ENCODE results near the gene DCTN1.
"Not testable (repeated sequence)": the region's sequence is repeated elsewhere in the genome, so short reads cannot be mapped to it uniquely, and the experiment has no call there.

The DCTN1 gene

DNA sequence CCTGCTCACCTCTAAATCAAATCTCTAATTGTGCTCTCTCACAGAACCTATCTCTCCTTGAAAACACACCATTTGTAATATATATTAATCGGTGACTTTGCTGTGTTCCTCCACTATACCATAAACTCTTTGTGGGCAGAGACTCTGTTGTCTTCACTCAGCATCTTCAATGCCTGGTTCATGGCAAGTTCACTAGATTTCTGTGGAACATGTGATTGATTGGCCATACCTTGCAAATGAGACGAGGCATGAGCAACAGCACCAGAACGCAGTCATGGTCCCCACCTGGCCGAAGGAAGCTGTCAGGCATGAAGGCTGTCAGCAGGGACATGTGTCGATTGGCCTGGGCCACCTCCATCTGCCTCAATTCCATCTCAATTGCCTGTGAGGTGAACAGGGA lies 11.6 kb downstream of the DCTN1 start:
- DNase-seq, result no peak

DNA sequence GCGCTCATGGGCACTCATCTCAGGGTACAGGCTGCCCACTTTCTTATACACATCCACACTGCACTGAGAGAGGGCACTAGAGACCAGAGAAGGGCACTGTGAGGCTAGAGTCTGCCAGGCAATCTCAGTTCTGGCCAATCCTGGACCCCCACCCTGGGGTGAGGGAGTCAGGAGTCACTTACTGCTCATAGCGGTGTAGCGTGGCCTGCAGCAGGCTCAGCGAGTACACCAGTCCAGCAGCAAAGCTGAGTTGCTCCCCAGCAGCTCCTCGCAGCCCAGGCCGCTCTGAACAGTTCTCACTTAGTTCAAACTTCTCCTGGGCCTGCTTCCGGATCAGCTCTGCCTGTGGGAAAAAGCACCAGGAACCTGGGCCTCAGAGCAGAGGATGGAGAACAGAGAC lies 12.3 kb downstream of the DCTN1 start:
- DNase-seq, result no peak

DNA sequence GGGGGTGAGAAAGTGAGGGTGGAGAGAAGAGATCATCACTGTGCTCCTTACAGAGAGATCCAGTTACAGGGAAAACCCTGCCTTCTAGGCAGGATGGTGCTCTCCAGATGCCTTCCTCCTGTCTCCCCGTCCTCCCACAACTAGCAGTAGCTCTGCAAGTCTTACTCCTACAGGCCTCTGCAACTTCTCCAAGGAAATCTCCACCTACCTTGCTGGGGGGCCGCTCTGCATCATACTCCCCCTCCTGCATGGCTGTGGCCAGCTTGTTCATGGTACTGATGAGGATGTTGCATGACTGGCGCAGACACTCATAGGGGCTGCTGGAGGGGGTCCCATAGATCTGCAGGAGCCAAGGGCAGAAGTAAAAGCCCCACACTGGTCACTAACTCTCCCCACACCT lies 14.1 kb downstream of the DCTN1 start:
- no peak for DNase-seq

DNA sequence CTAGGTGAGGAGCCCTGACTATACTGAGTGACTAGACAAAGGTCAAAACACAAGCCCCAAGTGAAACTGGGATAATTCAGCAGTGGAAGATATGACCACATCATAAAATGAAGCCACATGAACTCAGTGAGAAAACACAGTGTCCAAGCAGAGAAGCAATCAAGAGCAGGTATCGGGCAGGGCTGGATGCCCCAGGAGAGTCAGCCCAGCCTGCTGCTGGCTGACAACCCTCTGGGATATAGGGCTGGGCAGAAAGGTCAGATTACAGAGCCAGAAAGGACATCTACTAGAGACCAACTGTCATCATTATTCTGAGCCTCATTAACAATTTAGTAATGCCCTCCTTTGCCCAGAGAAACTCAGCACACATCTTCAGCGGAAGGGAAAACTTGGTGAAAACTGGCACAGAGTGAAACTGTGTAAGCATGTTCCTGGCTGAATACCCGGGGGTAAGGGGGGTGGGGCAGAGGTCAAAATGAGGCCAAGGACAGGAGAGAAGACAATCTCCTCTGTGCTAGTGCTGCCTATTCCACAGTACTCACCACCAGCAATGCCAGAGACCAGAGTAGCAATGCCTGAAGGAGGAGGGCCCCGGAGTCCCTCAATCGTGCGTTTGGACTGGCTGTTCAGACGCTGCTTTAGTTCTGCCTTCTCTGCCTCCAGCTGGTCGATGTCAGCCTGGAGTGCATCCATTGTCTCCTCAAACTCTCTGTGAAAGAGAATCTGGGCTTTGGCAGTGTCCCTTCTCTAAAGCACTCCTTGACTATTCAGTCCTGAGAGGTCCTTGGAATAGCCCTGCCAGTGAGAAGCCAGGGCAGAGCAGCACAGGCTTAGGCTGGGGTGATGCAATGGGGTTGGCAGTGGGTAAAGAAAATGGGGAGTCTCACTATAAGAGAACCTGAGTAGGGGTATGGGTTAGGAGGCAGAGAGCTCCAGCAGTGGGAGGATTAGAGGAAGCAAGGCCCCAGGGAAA lies 15.3 kb downstream of the DCTN1 start:
- DNase-seq, result no peak

DNA sequence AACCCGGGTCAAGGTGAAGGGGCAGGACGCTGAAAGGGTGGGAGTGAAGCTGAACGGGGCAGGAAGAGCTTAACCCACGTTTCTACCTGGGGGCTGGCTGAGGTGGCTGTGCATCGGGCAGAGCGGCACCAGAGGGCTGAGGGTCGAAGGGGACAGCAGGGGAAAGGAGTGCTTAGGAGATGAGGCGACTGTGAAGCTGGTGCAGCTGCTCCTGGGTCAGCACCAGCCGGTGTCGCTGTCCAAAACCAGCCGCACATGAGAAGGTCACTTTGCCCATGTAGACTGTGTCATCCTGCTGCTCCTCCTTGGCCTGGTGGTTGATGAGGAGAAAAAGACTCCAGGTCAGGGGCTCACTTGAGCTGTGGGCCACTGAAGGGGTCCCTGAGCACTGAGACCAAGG lies 18.8 kb downstream of the DCTN1 start:
- DNase-seq, result no peak

DNA sequence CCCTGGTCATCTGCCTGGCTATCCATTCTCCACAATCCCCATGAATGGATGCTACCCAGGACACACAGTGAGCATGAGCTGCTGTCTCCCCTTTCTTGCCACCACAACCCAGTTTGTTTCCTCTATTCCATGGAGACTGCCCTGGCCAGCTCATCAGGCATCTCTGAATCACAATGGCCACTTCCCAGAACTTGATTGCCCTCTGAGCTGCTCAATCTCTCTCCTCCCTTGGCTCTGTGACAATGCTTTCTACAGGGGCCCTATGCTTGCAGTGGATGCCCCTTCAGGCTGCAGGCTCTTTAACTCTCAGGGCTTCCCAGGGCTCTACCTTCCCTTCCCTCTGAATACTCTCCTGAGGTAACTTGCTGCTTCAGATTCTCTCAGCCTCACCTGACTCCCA lies 22.5 kb downstream of the DCTN1 start:
- DNase-seq, result no peak

DNA sequence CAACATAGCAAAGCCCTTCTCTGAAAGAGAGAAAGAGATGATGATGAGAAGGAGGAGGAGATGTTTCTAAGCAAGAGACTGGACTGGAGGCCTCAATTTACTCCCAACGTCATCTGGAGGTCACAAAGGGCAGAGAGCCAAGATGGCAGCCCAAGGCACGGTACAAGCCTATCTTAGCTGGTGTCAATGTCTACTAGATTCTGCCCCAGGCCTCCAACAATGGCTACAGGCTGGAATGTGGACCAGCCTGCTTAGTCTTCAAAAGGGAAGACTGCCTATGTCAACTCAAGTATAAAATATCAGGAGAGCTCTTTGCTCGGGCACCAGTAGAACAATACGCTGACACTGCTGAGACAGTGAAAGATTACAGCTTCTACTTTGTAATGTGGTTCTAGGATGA lies 30.2 kb downstream of the DCTN1 start:
- no peak for DNase-seq

DNA sequence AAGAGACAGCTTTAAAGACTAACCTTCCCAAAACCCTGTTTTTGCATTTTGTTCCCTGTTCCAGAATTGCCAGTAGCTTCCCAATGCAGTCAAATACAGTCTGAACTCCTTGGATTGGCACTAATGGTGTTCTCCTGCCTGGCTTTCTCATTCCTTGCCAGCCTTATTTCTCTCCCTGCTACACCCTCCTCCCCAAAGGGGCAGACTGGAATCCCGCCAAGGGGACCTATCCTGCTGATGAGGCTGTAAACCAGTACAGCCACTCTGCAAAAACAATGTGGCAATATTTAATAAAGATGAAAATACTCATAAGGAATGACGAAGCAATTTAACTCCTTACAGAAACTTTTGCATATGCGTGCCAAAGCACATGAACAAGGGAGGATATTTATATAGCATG lies 32.4 kb downstream of the DCTN1 start:
- DNase-seq, result no peak

DNA sequence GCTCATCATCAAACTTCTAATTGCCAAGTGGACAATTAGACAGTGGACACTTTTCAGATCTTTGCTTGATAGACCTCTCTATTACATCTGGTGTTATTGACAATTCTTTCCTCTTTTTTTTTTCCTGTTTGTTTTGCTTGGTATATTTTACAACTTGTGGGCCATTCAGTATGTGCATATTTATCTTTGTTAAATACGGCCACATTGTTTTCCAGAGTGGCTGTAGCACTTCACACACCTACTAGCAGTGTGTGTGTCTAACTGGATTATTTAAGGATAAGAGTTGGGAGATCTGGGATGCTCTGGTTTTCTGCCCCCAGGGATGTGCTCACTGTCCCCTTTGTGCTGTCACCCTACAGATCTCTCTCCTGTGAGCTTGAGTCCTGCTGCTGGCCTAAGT lies 32.8 kb downstream of the DCTN1 start:
- DNase-seq, result no peak

DNA sequence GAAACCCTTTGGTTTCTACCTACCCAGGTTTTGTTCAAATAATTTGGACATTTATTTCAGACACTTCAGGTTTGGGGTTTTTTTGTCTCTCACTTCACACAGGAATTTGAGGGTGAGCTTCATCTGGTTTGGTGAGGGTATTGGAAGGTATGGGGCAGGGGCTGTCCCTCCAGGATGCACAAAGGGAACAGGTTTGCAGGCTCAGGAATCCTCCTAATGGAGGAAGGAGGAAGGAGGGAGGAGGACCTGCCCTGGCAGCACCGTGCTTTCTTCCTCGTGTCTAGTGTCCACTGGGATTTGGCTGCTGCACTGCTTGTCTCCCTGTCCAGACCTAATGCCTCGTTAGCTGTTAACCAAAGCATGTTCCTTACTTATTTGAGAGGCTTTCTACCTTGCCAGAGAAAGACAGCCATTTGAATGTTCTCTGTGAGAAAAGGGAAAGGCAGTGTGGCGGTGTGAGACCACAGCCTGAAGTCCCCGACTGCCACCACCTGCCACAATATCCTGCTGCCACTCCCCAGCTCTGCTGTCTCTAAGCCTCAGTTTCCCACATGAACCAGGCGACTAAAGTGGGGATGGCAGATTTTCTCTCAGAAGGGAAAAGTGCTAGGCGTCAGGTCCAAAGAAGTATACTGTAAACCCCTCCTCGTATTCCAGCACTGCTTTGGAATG lies 34.7 kb downstream of the DCTN1 start:
- no peak for DNase-seq

DNA sequence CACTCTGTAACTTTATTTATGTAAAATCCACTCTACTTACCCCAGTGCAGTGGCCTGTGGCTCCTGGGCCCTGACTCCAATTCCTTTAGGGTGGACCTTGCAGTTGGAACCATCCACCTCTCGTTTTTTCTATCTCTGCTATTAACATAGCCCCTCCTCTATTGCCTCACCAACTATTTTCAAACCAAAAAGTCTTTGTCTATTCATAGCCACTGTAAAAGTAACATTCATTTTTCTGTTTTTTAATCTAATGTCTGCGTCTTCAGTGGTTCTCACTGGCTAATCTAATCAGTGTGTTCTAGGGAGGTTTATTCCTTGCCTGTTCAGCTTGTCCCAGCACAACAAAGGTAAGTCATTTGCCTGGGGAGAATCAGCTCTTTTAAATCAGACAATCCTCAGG lies 36.8 kb downstream of the DCTN1 start, which contains the start of gene SLC4A5:
SLC4A5 (minus strand) TSS at position 101 of the 400 bp plus-strand sequence. CDS start 28,393 bp downstream, outside the sequence.
- DNase-seq, result no peak

DNA sequence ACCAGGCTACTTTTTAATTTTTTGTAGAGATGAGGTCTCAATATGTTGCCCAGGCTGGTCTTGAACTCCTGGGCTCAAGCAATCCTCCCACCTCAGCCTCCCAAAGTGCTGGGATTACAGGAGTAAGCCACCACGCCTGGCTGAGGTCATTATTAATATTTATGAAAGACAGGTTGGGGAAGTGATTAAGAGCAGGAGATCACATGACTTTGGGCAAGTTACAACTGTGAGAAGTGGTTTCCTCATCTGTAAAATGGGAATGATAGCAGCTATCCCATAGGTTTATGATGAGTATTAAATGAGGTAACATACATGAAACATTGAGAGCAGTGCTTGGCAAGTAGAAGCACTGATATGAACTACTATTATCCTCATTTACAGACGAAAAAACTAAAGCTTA lies 43.9 kb downstream of the DCTN1 start:
- DNase-seq, result not testable (repeated sequence)

DNA sequence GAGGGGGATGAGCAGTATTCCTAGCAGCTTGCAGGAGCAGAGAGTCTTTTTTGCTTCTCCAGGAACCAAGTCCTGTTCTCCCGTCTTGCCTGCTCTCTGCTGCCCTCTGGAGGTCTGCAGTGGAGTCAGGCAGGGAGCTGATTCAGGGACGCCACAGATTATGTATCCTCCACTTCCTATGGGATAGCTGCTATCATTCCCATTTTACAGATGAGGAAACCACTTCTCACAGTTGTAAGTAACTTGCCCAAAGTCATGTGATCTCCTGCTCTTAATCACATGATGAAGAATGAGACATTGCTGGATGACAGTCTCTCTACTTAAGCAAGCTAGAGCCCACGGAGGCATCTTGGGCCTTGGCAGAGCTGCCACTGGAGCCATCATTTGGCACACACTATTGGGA lies 45.2 kb downstream of the DCTN1 start:
- peak; percentile 74 for DNase-seq

DNA sequence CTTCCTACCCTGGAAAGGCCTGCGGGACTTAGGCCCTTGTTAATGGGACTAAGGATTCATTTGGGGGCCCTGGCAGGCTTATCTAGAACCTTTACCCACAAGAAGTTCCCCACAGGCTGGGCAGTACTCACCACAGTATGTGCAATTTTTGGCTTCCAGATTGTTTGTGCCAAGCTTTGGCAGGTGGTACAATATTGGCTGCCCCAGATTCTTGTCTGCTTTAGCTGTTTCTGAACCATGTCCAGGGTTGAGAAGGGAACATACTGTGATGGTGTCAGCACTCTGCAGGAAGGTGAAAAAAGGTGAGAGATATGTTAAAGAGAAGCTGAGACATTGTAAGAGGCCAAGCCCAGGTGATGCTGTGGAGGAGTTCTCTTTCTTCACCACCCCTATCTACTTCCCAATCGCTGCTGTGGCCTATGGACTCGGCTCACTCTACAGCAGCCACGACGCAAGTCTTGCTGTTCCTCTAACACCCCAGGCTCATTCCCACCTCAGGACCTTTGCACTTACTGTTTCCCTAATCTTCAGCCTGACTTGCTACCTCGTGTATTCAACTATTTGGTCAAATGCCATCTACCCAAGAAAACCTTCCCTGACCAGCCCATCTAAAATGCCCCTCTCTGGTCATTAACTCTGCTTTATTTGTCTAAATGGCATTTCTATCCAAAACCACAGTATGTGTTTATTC lies 46.1 kb downstream of the DCTN1 start:
- DNase-seq, result no peak

DNA sequence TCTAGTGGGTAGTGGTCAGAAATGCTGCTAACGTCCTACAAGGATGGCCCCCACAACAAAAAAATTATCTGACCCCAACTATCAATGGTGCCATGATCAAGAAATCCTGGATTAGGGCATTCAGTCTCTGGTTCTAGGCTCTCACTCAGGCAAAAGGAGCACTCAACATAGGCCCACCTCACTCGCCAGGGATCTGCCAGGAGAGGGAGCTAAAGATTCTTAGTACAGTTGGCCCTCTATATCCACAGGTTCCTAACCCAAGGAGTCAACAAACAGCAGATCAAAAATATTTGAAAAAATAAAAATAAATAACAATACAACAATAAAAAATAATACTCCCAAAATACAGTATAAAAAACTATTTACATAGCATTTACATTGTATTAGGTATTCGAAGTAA lies 46.9 kb downstream of the DCTN1 start:
- no peak for DNase-seq

DNA sequence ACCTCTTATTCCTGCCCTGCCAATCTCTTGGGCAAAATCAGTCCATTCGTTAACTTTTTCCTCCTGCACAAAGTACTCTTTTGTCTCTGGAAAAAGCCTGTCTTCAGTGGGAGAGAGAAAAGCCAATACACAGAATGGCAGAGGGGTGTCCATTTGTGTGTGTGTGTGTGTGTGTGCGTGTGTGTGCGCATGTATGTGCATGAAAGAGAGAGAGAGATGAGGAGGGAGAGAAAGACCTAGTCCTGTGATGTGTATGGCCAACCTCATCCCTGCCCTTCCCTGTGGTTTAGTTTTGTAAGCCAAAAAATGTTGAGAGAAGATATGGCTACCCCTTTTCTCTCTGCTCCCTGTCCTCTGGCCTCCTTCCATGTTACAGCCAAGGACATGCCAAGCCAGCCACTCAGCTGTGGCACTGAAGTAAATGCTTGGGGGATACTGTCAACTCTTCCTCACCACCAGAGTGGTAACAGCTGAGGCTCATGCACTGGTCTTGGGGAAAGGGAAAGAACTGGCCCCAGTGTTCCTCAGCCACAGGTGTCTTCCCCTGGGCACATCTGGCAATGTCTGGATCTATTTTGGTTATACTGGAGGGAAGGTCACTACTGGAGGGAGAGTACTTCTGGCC lies 47.4 kb downstream of the DCTN1 start:
- DNase-seq, result no peak

DNA sequence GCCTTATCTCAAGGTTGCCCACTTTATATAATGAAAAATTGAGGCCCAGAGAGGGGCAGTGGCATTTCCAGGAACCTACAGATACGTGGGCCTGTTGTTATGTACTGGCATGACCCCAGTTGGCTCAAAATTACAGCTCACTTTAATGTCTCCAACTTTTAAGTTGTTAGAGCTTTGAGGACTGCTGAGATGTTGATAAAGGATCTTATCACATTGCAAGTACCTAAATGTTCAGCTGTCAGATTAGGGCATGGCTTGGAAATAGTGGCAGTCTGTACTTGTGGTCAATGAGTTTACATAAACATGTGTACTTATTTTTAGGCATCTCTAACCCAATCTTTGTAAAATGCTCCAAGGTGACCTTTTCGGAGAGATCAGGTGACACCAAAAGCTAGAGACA lies 51.5 kb downstream of the DCTN1 start:
- no peak for DNase-seq

DNA sequence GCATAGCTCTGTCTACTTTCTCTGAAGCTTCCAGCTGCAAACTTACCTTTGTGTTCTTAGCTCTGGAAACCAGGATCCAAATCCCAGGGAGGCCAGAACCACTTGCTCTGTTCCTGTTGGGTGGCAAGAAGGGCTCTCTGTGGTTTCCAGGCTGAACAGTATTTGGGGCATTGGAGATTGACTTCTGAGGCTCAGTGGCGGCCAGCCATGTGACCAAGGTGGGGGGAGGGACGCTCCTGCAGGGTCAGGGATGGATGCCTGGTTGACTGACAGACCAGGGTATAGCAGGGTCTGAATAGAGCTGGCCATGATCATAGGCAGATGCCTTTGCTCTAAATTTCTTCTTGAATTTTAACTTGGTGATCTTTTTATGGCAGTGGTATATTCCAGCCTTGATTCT lies 52.0 kb downstream of the DCTN1 start:
- no peak for DNase-seq

DNA sequence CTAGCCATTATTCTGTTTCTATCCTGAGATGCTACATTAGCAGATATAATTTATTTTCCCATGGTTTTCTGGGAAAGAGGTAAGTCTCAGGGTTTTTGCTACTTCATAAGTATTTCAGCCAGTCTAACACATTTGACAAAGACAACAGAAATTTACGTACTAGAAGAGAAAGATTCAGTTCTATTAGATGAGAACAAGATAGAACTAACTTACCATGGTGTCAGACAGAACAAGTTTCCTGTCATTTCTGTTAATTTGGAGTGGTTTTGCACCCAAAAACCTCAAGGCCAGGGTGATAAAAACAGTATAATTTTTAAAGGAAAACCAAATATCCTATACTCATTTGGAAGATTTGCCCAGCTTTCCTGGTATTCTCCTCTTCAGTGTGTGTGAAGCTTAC lies 52.5 kb downstream of the DCTN1 start:
- DNase-seq, result no peak

DNA sequence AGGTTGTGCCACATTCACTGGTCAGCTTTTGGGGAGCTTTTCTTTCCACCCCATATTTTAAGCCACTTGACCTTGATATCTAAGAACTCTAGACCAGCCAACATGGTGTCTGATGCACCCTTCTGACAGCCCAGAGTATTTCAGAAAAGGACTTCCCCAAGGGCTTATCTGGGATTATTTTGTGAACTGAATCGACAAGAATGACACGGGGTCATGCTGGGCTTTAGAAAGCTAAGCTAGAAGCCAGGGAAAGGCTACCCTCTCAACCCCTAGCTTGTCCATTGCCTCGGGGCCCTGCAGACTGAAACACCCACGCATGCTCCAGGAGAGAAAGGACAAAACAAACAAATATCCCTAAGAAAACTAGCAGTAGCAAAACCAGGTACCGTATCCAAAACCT lies 52.9 kb downstream of the DCTN1 start:
- DNase-seq, result no peak

DNA sequence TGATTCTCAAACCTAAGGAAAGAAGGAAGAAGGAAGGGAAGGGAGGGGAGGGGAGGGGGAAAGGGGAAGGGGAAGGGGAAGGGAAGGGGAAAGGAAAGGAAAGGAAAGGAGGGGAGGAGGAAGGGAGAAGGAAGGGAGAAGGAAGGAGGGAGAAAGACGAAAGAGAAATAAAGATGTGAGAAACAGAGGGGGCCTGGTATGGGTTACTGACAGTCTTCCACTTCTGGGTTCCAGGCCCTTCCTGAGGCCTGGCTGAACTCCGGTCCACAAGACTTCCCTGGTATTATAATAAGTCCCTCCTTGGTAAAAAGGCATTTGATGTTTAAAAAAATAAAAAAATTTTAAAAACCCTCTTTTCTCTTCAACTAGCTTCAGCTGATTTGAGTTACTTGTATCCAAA lies 54.3 kb downstream of the DCTN1 start:
- no peak for DNase-seq

DNA sequence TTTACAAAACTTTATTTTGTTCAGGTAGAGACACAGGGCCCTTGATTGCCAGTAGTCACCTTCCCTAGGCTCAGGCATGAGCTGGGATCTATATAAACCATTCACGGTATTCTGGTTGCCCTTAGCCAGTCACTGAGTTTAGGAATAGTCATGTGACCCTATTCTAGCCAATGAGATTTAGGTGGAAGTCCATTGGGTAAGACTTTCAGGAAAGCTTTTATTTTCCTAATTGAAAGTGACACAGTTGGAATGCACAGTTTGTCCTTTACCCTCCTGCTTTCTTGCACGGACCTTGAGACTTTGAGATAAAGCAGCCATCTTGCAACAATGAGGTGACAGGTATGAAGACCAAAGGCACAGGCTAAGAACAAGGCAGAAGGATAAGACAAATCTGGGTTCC lies 58.4 kb downstream of the DCTN1 start:
- DNase-seq, result no peak

DNA sequence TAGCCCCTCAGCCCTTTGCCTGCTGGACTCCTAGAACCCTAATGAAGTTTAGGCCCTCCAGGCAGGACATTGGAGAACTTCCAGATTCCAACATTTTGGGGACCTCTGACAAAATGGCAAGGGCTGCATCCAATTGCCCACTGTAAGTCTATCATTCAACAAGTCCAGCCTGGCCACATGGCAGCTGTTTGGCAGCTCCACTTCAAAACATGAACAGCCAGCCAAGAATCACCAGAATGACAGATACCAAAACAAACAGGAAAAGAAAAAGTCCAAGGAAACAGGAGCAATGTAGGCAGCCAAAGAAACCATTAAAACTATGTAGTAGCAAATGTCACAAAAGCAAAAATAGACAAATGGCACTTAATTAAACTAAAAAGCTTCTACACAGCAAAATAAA lies 62.4 kb downstream of the DCTN1 start:
- no peak for DNase-seq
